ENCODE results near the gene LGI4. TPM values are rescaled to one million over a fixed set of nuclear protein-coding genes. Genes with fewer than 3 reads are reported as not detected.

Gene LGI4
- total RNA-seq, 1 experiment from 2014 or later: 3.2 TPM

DNA sequence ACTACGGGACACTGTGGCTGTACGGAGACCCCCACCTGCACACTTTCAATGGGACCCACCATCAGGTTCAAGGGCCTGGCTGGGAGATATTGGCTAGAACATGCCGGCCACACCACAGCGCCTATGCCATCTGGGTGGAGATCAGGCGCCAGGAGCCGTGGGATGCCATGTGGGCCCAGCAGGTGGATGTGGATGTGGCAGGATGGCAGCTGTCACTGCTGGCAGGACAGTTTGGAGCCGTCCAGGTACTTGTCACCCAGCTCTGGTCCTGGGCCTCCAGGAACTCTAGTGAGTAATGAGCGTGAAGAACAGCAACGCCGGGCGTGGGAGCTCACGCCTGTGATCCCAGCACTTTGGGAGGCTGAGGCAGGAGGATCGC is 35.0 kb downstream of the LGI4 start:
- no peaks in the 10 kb centered on the region for H3K4me1 ChIP-seq (ENCODE audit: insufficient read depth, low read length)
- H4K8ac ChIP-seq (replicated peaks; ENCODE audit: insufficient read length, low read depth, low read length): no peak overlapping the region
- peaks cover 13% of the 10 kb centered on the region in 2 experiments for H3K4me1 Mint-ChIP-seq
- no peak overlapping the region for H2AK5ac ChIP-seq (ENCODE audit: insufficient read length, low read length)
- H2BK20ac ChIP-seq (ENCODE audit: low read depth, low read length, poor library complexity, severe bottlenecking): no peak overlapping the region
- no peak overlapping the region for H2AFZ ChIP-seq (ENCODE audit: low read length)
- no peaks in the 10 kb centered on the region for H4K20me1 ChIP-seq (ENCODE audit: control insufficient read depth, insufficient read depth, insufficient read length)
- H4K5ac ChIP-seq (ENCODE audit: insufficient read length, low read depth, low read length): no peak overlapping the region
- H2BK5ac ChIP-seq (ENCODE audit: insufficient read length, low read length): no peak overlapping the region
- no peak overlapping the region for H3K27ac Mint-ChIP-seq
- no peak overlapping the region for H3K23ac ChIP-seq (ENCODE audit: insufficient read length, low read depth, low read length)
- TF ChIP-seq, protein P1, sequence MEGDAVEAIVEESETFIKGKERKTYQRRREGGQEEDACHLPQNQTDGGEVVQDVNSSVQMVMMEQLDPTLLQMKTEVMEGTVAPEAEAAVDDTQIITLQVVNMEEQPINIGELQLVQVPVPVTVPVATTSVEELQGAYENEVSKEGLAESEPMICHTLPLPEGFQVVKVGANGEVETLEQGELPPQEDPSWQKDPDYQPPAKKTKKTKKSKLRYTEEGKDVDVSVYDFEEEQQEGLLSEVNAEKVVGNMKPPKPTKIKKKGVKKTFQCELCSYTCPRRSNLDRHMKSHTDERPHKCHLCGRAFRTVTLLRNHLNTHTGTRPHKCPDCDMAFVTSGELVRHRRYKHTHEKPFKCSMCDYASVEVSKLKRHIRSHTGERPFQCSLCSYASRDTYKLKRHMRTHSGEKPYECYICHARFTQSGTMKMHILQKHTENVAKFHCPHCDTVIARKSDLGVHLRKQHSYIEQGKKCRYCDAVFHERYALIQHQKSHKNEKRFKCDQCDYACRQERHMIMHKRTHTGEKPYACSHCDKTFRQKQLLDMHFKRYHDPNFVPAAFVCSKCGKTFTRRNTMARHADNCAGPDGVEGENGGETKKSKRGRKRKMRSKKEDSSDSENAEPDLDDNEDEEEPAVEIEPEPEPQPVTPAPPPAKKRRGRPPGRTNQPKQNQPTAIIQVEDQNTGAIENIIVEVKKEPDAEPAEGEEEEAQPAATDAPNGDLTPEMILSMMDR (conservative IDR thresholded peaks at IDR 0.05): no peak
- H2BK120ac ChIP-seq (ENCODE audit: low read depth, low read length, poor library complexity, severe bottlenecking): no peak overlapping the region
- DNase-seq: no peak
- H4K91ac ChIP-seq (ENCODE audit: insufficient read length, low read depth, low read length): no peak overlapping the region
- no peak overlapping the region for H3K4me2 ChIP-seq (ENCODE audit: insufficient read depth, insufficient read length, low read length)
- H3K56ac ChIP-seq (ENCODE audit: insufficient read length, low read depth, low read length): no peak overlapping the region
- no peak overlapping the region for H3K14ac ChIP-seq (ENCODE audit: insufficient read depth, low read length)
- H3K27me3 ChIP-seq (ENCODE audit: insufficient read depth, low read length): no peaks in the 10 kb centered on the region
- no peak overlapping the region for H3K4ac ChIP-seq (ENCODE audit: low read depth, low read length)
- H3K9me3 ChIP-seq (ENCODE audit: control insufficient read depth, low read depth, low read length): no peaks in the 10 kb centered on the region
- H3K79me1 ChIP-seq (ENCODE audit: insufficient read depth, low read depth, low read length, poor library complexity, severe bottlenecking): no peaks in the 10 kb centered on the region
- peaks cover 3% of the 10 kb centered on the region; the same call in 1 of the 2 replicates for H3K27me3 Mint-ChIP-seq (ENCODE audit: low read depth)
- no peak overlapping the region for H3K27ac ChIP-seq (ENCODE audit: insufficient read length, low read depth, low read length)
- no CpG with 5 or more reads among the region's 13 CpGs for WGBS (ENCODE audit: extremely low coverage, insufficient read length, low lambda C conversion rate)
- H2BK12ac ChIP-seq (ENCODE audit: insufficient read length, low read depth, low read length): no peak overlapping the region
- no peak overlapping the region for H3K18ac ChIP-seq (ENCODE audit: insufficient read length, low read depth, low read length)
- no peak overlapping the region for H3T11ph ChIP-seq (ENCODE audit: low read length)
- H3K23me2 ChIP-seq (ENCODE audit: insufficient read length, low read depth, low read length, poor library complexity, severe bottlenecking): no peaks in the 10 kb centered on the region
- no peak overlapping the region for H3K9ac ChIP-seq (ENCODE audit: extremely low read depth, insufficient read length, low read length)
- no peak overlapping the region for H3K4me3 Mint-ChIP-seq
- no peaks in the 10 kb centered on the region for H3K9me3 Mint-ChIP-seq
- no peak overlapping the region for H2BK15ac ChIP-seq (ENCODE audit: low read depth, low read length)
- H3K36me3 Mint-ChIP-seq (ENCODE audit: insufficient read depth in 1 of 3, low read depth in 3 of 3): no peaks in the 10 kb centered on the region
- no peaks in the 10 kb centered on the region for H3K79me2 ChIP-seq (ENCODE audit: insufficient read depth, low read length)
